Stimulated activated CD4-positive, alpha-beta T cell treated with anti-CD3 and anti-CD28 coated beads, Interleukin-2, amount 100 ng/mL, for 4 hours (primary cell): ENCODE measurements around the gene HEATR3.

ENCODE experiments used
- DNase-seq: peaks from one replicate; pipeline ENCODE4 v3.0.0-alpha.2; 2020; ENCODE audit warnings: low read depth

HEATR3 gene

GRCh38 chr16:50153596-50154419 is 88.0 kb downstream of the HEATR3 start:
- DNase-seq = no peak

GRCh38 chr16:50154420-50154950 is 88.7 kb downstream of the HEATR3 start:
- no peak for DNase-seq

GRCh38 chr16:50155925-50156324 is 90.2 kb downstream of the HEATR3 start:
- no peak for DNase-seq
